Skeletal muscle satellite cell (primary cell): Measurements from ENCODE around the gene NAT14. TPM values are rescaled to one million over a fixed set of nuclear protein-coding genes. Genes with fewer than 3 reads are reported as not detected.

Experiments
- H3K27me3 ChIP-seq: 2 replicates; pipeline ENCODE4 v1.7.0; 2013; ENCODE audit warnings: low read length; ENCODE audit not compliant: control insufficient read depth, insufficient read depth
- H3K36me3 ChIP-seq: 2 replicates; pipeline ENCODE4 v1.7.0; 2013; ENCODE audit warnings: mild to moderate bottlenecking, control low read depth, low read length; ENCODE audit not compliant: insufficient read depth
- H3K4me1 ChIP-seq: 2 replicates; pipeline ENCODE4 v1.7.0; 2013; ENCODE audit warnings: low read length; ENCODE audit not compliant: control insufficient read depth, insufficient read depth
- H3K4me2 ChIP-seq: 2 replicates; pipeline ENCODE4 v1.7.0; 2013; ENCODE audit warnings: mild to moderate bottlenecking, low read length
- H3K4me3 ChIP-seq: 2 replicates; pipeline ENCODE4 v1.7.0; 2013; ENCODE audit warnings: low read length
- H3K9ac ChIP-seq: 2 replicates; pipeline ENCODE4 v1.7.0; 2013; ENCODE audit warnings: mild to moderate bottlenecking, low read depth, low read length, moderate library complexity
- H3K9me3 ChIP-seq: replicated peaks from 2 replicates; pipeline ENCODE4 v1.7.0; 2013; ENCODE audit warnings: mild to moderate bottlenecking, control low read depth, low read length
- total RNA-seq: library from RNA; depleted of rRNA; stranded (reverse); fragments of >200 nt; gene quantifications from 2 replicates; pipeline ENCODE4 v1.2.3, GENCODE V29; 2012; rRNA removed

Gene NAT14
- total RNA-seq = 10.0 and 10.9 TPM in 2 replicates

GRCh38 chr19:55484593-55485438 lies at the start of gene NAT14:
Gene NAT14, plus strand, starts transcription at chr19:55485188. Its CDS starts 521 bp downstream, at chr19:55485709.
- Histone ChIP-seq H3K9me3 (no peaks in the 10 kb centered on the region), H3K4me1 (peaks cover 50% of the 10 kb centered on the region), H3K4me3 (peak within 1 kb of the TSS; percentile 78), H3K4me2 (peak within 1 kb of the TSS; percentile 95), H3K36me3 (peaks cover 10% of the 10 kb centered on the region), H3K9ac (peak within 1 kb of the TSS; percentile 83), H3K27me3 (no peaks in the 10 kb centered on the region)

GRCh38 chr19:55436847-55437246 lies 48.1 kb upstream of the NAT14 start:
- Histone ChIP-seq H3K27me3 (peaks cover 40% of the 10 kb centered on the region), H3K9ac (no peak overlapping the region), H3K4me3 (no peak overlapping the region), H3K4me2 (no peak overlapping the region), H3K4me1 (peaks cover 3% of the 10 kb centered on the region), H3K9me3 (no peaks in the 10 kb centered on the region), H3K36me3 (no peaks in the 10 kb centered on the region)

- Histone ChIP-seq H3K9ac (no peak overlapping the region), H3K4me3 (no peak overlapping the region), H3K4me1 (peaks cover 3% of the 10 kb centered on the region), H3K4me2 (no peak overlapping the region), H3K36me3 (no peaks in the 10 kb centered on the region), H3K9me3 (no peaks in the 10 kb centered on the region), H3K27me3 (peaks cover 42% of the 10 kb centered on the region)
Observed at GRCh38 chr19:55437410-55437809, 47.6 kb upstream of the NAT14 start.

GRCh38 chr19:55439052-55439451 lies 45.9 kb upstream of the NAT14 start:
- H3K27me3 ChIP-seq = peaks cover 47% of the 10 kb centered on the region
- H3K9me3 ChIP-seq = no peaks in the 10 kb centered on the region
- H3K36me3 ChIP-seq = no peaks in the 10 kb centered on the region
- H3K9ac ChIP-seq = no peak overlapping the region
- H3K4me2 ChIP-seq = no peak overlapping the region
- H3K4me3 ChIP-seq = no peak overlapping the region
- peaks cover 3% of the 10 kb centered on the region for H3K4me1 ChIP-seq

- peaks cover 60% of the 10 kb centered on the region for H3K27me3 ChIP-seq
- peaks cover 3% of the 10 kb centered on the region for H3K4me1 ChIP-seq
- no peak overlapping the region for H3K9ac ChIP-seq
- H3K9me3 ChIP-seq = no peaks in the 10 kb centered on the region
- H3K36me3 ChIP-seq = no peaks in the 10 kb centered on the region
- H3K4me3 ChIP-seq = no peak overlapping the region
- peak overlapping the region; percentile 41 for H3K4me2 ChIP-seq
Observed at GRCh38 chr19:55440411-55441105, 44.4 kb upstream of the NAT14 start.

- Histone ChIP-seq H3K9me3 (no peaks in the 10 kb centered on the region), H3K4me3 (no peak overlapping the region), H3K36me3 (no peaks in the 10 kb centered on the region), H3K4me1 (peaks cover 3% of the 10 kb centered on the region), H3K27me3 (peaks cover 64% of the 10 kb centered on the region), H3K4me2 (no peak overlapping the region), H3K9ac (no peak overlapping the region)
Observed at GRCh38 chr19:55441319-55441691, 43.7 kb upstream of the NAT14 start.

- Histone ChIP-seq H3K4me1 (peaks cover 3% of the 10 kb centered on the region), H3K9ac (no peak overlapping the region), H3K4me2 (no peak overlapping the region), H3K27me3 (peaks cover 67% of the 10 kb centered on the region), H3K36me3 (no peaks in the 10 kb centered on the region), H3K4me3 (no peak overlapping the region), H3K9me3 (no peaks in the 10 kb centered on the region)
Observed at GRCh38 chr19:55441692-55442321, 43.2 kb upstream of the NAT14 start.

- no peak overlapping the region for H3K4me3 ChIP-seq
- no peaks in the 10 kb centered on the region for H3K9me3 ChIP-seq
- peaks cover 72% of the 10 kb centered on the region for H3K27me3 ChIP-seq
- H3K4me2 ChIP-seq = no peak overlapping the region
- no peaks in the 10 kb centered on the region for H3K36me3 ChIP-seq
- H3K4me1 ChIP-seq = peaks cover 3% of the 10 kb centered on the region
- no peak overlapping the region for H3K9ac ChIP-seq
Observed at GRCh38 chr19:55442372-55442961, 42.5 kb upstream of the NAT14 start.

- H3K9me3 ChIP-seq = no peaks in the 10 kb centered on the region
- H3K27me3 ChIP-seq = peaks cover 77% of the 10 kb centered on the region
- no peak within 1 kb of the TSS for H3K4me3 ChIP-seq
- H3K36me3 ChIP-seq = no peaks in the 10 kb centered on the region
- no peak within 1 kb of the TSS for H3K9ac ChIP-seq
- H3K4me1 ChIP-seq = peaks cover 3% of the 10 kb centered on the region
- H3K4me2 ChIP-seq = no peak within 1 kb of the TSS
Observed at GRCh38 chr19:55443045-55443823, 41.8 kb upstream of the NAT14 start, which contains the start of gene SHISA7. Gene SHISA7, minus strand, starts transcription at chr19:55443300. Its CDS starts 437 bp downstream, at chr19:55442863.

GRCh38 chr19:55443824-55444480 lies 41.0 kb upstream of the NAT14 start:
- Histone ChIP-seq H3K36me3 (no peaks in the 10 kb centered on the region), H3K4me2 (no peak overlapping the region), H3K9me3 (no peaks in the 10 kb centered on the region), H3K27me3 (peaks cover 75% of the 10 kb centered on the region), H3K4me1 (peaks cover 3% of the 10 kb centered on the region), H3K4me3 (no peak overlapping the region), H3K9ac (no peak overlapping the region)
